Fibroblast of skin of scalp (primary cell): ENCODE results near the gene FCGR1A.
"Not testable (repeated sequence)": the region's sequence is repeated elsewhere in the genome, so short reads cannot be mapped to it uniquely, and the experiment has no call there.

Experiments used
- DNase-seq: peaks from one replicate; pipeline ENCODE4 v3.0.0-alpha.2; 2013

FCGR1A gene

DNA sequence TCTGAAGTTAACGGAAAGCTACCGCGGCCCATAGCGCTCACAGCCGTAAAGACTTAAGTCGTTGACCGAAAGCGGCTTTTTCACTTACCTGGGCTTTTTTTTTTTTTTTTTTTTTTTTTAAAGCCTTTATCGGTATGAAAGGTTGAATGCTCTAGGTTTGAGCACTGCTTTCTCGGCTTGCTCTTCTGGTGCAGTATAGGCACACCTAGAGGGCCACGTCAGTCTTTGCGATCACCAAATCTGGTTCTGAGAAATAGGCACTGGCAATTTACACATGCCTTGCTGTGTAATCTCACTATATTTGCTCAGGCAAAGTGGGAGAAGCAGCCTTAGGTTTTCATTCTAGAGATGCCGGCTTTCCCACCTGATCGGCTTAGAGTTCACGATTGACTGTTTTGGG is 50.6 kb downstream of the FCGR1A start:
- not testable (repeated sequence) for DNase-seq

DNA sequence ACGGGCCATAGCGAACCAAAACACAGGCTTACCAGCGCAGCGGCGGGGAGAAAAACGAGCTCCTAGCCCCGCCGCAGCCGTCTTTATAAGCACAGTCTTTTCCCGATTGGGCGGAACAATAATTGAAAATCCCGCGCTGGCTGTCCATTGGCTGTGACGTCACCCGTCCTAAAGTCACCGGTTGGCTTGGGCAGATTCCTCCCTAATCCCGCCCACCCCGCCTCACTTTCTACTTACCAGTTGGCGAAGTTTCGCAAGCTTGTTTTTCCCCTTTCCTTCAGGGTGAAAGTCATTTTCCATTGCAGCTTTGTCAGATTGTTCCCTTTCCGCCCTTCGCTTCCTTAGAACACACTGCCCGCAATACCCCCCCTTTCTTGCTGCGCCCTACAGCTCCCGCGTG is 58.7 kb downstream of the FCGR1A start:
- not testable (repeated sequence) for DNase-seq
